Measurements from ENCODE around the gene RABAC1. TPM values are rescaled to one million over a fixed set of nuclear protein-coding genes. Genes with fewer than 3 reads are reported as not detected.
A peak's percentile ranks its signal among the peaks of the same experiment; 100 is the strongest.

The RABAC1 gene
- total RNA-seq, 1 experiment from 2014 or later, result 66.3 TPM

DNA sequence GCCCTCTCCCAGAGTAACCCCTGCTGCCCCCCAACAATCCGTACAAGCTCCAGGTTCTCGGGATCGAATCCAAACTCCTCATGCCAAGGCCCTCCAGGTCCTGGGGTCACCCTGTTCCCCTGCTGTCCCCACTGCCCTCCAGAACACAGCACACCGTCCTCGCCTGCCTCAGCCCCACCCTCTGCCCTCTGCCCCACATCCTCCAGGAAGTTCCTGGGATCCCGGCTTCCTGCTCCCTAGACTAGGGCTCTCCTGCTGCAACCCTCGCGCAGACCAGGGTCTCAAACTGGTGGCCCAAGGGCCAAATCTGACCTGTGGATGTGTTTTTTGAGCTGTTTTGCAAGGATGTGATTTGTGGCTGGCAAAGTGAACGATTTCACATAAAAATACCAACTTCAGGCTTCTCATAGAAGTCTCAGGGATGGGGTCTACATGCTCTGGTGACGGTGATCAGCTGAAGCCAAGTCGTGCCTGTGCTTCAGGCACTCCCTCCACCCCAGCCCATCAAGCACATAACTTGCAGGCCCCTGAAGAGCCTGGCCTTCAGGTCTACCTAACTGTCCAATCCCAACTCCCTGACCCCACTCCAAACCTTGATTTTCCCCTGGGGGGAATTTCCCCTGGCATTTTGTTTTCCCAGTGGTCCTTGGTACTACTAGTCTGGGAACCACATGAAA lies 1.8 kb downstream of the RABAC1 start:
- POLR2A ChIA-PET, result interaction anchor here (0.6 to 1.1 kb wide), 4 partner anchors 72 to 85 kb away, joined by 3 to 5 read pairs (median 4); no protein-coding TSS in a partner anchor
- intact Hi-C loops (cut with micrococcal nuclease), result loop anchor here (5.0 to 10.0 kb wide), 2 partner anchors 165 to 252 kb away; partner anchors contain the start of gene CEACAM5
- no peaks in the 10 kb centered on the region for H4K20me1 ChIP-seq (ENCODE audit: insufficient read depth)
- no peaks in the 10 kb centered on the region for H3K79me2 ChIP-seq (ENCODE audit: insufficient read depth, low read length)
- peaks cover 24 to 38% of the 10 kb centered on the region in 2 experiments for H3K4me1 ChIP-seq (ENCODE audit: control insufficient read depth in 1 of 2, insufficient read depth in 2 of 2, low read length in 2 of 2)
- peak overlapping the region in 1 of 2 experiments; percentile 82; a peak in 2 of 4 replicates for H3K4me3 ChIP-seq (replicated peaks in 1 of 2; ENCODE audit: low read depth in 1 of 2, low read length in 2 of 2)
- no peaks in the 10 kb centered on the region for H3K9me3 ChIP-seq (ENCODE audit: control insufficient read depth in 1 of 2, insufficient read depth in 1 of 2, low read depth in 1 of 2, low read length in 2 of 2)
- H2AFZ ChIP-seq (ENCODE audit: low read depth, low read length, poor library complexity, severe bottlenecking), result no peak overlapping the region
- RAD21 ChIA-PET (ENCODE audit: low non-redundant PET in 1 of 2, low total read pairs in 2 of 2, uncharacterized antibody in 2 of 2, unreplicated experiment in 2 of 2), result interaction anchor here in 1 of 2 experiments (1.5 kb wide), 1 partner anchor 84 kb away, joined by 4 read pairs; no protein-coding TSS in a partner anchor
- H3K27ac ChIP-seq (ENCODE audit: low read depth, low read length), result peak overlapping the region; percentile 72
- H3K9ac ChIP-seq (ENCODE audit: low read length), result peak overlapping the region; percentile 84
- no TSS peak for BruUV-seq (replicated peaks)
- CTCF ChIA-PET, result interaction anchor here (0.9 to 3.5 kb wide), 7 partner anchors 12 to 165 kb away, joined by 3 to 16 read pairs (median 4); partner anchors contain the start of gene ZNF574
- TF ChIP-seq FOSL1 (IDR thresholded peaks at IDR 0.05; ENCODE audit: low read depth), result no peak
- TF ChIP-seq, protein P1, sequence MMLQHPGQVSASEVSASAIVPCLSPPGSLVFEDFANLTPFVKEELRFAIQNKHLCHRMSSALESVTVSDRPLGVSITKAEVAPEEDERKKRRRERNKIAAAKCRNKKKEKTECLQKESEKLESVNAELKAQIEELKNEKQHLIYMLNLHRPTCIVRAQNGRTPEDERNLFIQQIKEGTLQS (IDR thresholded peaks at IDR 0.05), result no peak
- TF ChIP-seq TCF7L2 (IDR thresholded peaks at IDR 0.05; ENCODE audit: borderline replicate concordance, extremely low read depth, insufficient read depth, insufficient read length), result no peak
- no peak for TF ChIP-seq SRF (IDR thresholded peaks at IDR 0.05; ENCODE audit: low read depth)
- TF ChIP-seq ZFX (IDR thresholded peaks at IDR 0.05), result no peak
- no peak for TF ChIP-seq YY1 (IDR thresholded peaks at IDR 0.05; ENCODE audit: extremely low read depth, insufficient replicate concordance, low read depth, low read length)
- TF ChIP-seq ZNF274 (IDR thresholded peaks at IDR 0.05; ENCODE audit: low read depth, low read length), result no peak
- no peak for TF ChIP-seq POLR2AphosphoS5 (IDR thresholded peaks at IDR 0.05; ENCODE audit: low read depth, low read length)
- TF ChIP-seq SIN3A (IDR thresholded peaks at IDR 0.05; ENCODE audit: low read depth), result no peak
- no peak for TF ChIP-seq EGR1 (IDR thresholded peaks at IDR 0.05; ENCODE audit: low read depth)
- TF ChIP-seq POLR2A (IDR thresholded peaks at IDR 0.05; ENCODE audit: borderline replicate concordance, extremely low read depth, insufficient read depth, insufficient read length), result no peak
- no peak for TF ChIP-seq RAD21 (IDR thresholded peaks at IDR 0.05; ENCODE audit: low read depth)
- TF ChIP-seq, protein P2, sequence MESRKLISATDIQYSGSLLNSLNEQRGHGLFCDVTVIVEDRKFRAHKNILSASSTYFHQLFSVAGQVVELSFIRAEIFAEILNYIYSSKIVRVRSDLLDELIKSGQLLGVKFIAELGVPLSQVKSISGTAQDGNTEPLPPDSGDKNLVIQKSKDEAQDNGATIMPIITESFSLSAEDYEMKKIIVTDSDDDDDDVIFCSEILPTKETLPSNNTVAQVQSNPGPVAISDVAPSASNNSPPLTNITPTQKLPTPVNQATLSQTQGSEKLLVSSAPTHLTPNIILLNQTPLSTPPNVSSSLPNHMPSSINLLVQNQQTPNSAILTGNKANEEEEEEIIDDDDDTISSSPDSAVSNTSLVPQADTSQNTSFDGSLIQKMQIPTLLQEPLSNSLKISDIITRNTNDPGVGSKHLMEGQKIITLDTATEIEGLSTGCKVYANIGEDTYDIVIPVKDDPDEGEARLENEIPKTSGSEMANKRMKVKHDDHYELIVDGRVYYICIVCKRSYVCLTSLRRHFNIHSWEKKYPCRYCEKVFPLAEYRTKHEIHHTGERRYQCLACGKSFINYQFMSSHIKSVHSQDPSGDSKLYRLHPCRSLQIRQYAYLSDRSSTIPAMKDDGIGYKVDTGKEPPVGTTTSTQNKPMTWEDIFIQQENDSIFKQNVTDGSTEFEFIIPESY (IDR thresholded peaks at IDR 0.05; ENCODE audit: extremely low read depth, insufficient replicate concordance, low read length), result no peak
- TF ChIP-seq EZH2 (IDR thresholded peaks at IDR 0.05), result no peak
- no peak for TF ChIP-seq JUND (IDR thresholded peaks at IDR 0.05)
- TF ChIP-seq EZH2phosphoT487 (IDR thresholded peaks at IDR 0.05; ENCODE audit: borderline replicate concordance), result no peak
- H3K9me2 ChIP-seq (ENCODE audit: insufficient read depth), result no peaks in the 10 kb centered on the region
- DNase-seq (ENCODE audit: low read depth, low spot score) (no peak), ATAC-seq (no peak)
- no peaks in the 10 kb centered on the region for H3K27me3 ChIP-seq (ENCODE audit: insufficient read depth, low read length)
- H3K4me2 ChIP-seq (ENCODE audit: low read length), result peak overlapping the region; percentile 100
- no peaks in the 10 kb centered on the region for H3K36me3 ChIP-seq (ENCODE audit: control insufficient read depth in 1 of 2, insufficient read depth in 2 of 2, low read length in 2 of 2)

Data from HCT116 (cell line).